ENCODE data around the gene RNU1-3.
"Not testable (repeated sequence)": the region's sequence is repeated elsewhere in the genome, so short reads cannot be mapped to it uniquely, and the experiment has no call there.

RNU1-3 gene

GRCh38 chr1:16637941-16638778 lies 28.6 kb downstream of the RNU1-3 start:
- DNase-seq (ENCODE audit: low spot score), result not testable (repeated sequence)

GRCh38 chr1:16636551-16637195 lies 30.1 kb downstream of the RNU1-3 start:
- not testable (repeated sequence) for DNase-seq (ENCODE audit: low spot score)

GRCh38 chr1:16635959-16636358 lies 30.8 kb downstream of the RNU1-3 start:
- not testable (repeated sequence) for DNase-seq (ENCODE audit: low spot score)

GRCh38 chr1:16633540-16634282 lies 33.0 kb downstream of the RNU1-3 start:
- DNase-seq (ENCODE audit: low spot score), result not testable (repeated sequence)

- DNase-seq (ENCODE audit: low spot score), result not testable (repeated sequence)
Measured at GRCh38 chr1:16632044-16632850, 34.5 kb downstream of the RNU1-3 start.

- no peak for DNase-seq (ENCODE audit: low spot score)
Measured at GRCh38 chr1:16631248-16632043, 35.3 kb downstream of the RNU1-3 start.

- no peak for DNase-seq (ENCODE audit: low spot score)
Measured at GRCh38 chr1:16630661-16631247, 36.0 kb downstream of the RNU1-3 start.

- not testable (repeated sequence) for DNase-seq (ENCODE audit: low spot score)
Measured at GRCh38 chr1:16629916-16630530, 36.7 kb downstream of the RNU1-3 start.

GRCh38 chr1:16628361-16629111 lies 38.2 kb downstream of the RNU1-3 start:
- no peak for DNase-seq (ENCODE audit: low spot score)

- DNase-seq (ENCODE audit: low spot score), result not testable (repeated sequence)
Measured at GRCh38 chr1:16626409-16626983, 40.3 kb downstream of the RNU1-3 start.

GRCh38 chr1:16625497-16626408 lies 41.0 kb downstream of the RNU1-3 start:
- no peak for DNase-seq (ENCODE audit: low spot score)

GRCh38 chr1:16623812-16624719 lies 42.7 kb downstream of the RNU1-3 start:
- DNase-seq (ENCODE audit: low spot score), result not testable (repeated sequence)

- DNase-seq (ENCODE audit: low spot score), result not testable (repeated sequence)
Measured at GRCh38 chr1:16623337-16623736, 43.4 kb downstream of the RNU1-3 start.

- not testable (repeated sequence) for DNase-seq (ENCODE audit: low spot score)
Measured at GRCh38 chr1:16621681-16622315, 45.0 kb downstream of the RNU1-3 start.

- no peak for DNase-seq (ENCODE audit: low spot score)
Measured at GRCh38 chr1:16621300-16621658, 45.5 kb downstream of the RNU1-3 start.

- DNase-seq (ENCODE audit: low spot score), result not testable (repeated sequence)
Measured at GRCh38 chr1:16619803-16620501, 46.8 kb downstream of the RNU1-3 start.
